Tibial nerve (tissue), 4 donors: ENCODE measurements around the gene ZBTB11. TPM values are rescaled to one million over a fixed set of nuclear protein-coding genes. Genes with fewer than 3 reads are reported as not detected.
"Not testable (repeated sequence)": the region's sequence is repeated elsewhere in the genome, so short reads cannot be mapped to it uniquely, and the experiment has no call there.

Experiments used
- DNase-seq, 2 donors: peaks; one replicate each; pipeline ENCODE4 v3.0.0-alpha.2; 2019; ENCODE audit warnings: low spot score in 2 of 2
- H3K27ac ChIP-seq, 4 donors: fragments of 200-600 bp; sonication (generic) in 3 of 4; one replicate each; pipeline ENCODE4 v1.5.1; 2017 to 2019; ENCODE audit warnings: mild to moderate bottlenecking in 1 of 4
- H3K27me3 ChIP-seq, 2 donors: fragments of 200-600 bp; sonication (generic) in 1 of 2; one replicate each; pipeline versions ENCODE4 v1.5.1 to v1.6.0; 2017 to 2019
- H3K36me3 ChIP-seq, 3 donors: fragments of 200-600 bp; sonication (generic); one replicate each; pipeline ENCODE4 v1.5.1; 2018 to 2019
- H3K4me1 ChIP-seq, 4 donors: fragments of 200-600 bp; sonication (generic) in 3 of 4; one replicate each; pipeline ENCODE4 v1.5.1; 2017 to 2019
- H3K4me3 ChIP-seq, 4 donors: fragments of 200-600 bp; sonication (generic) in 3 of 4; one replicate each; pipeline ENCODE4 v1.5.1; 2017 to 2019; ENCODE audit warnings: mild to moderate bottlenecking in 1 of 4, moderate library complexity in 1 of 4
- H3K9me3 ChIP-seq, 4 donors: fragments of 200-600 bp; sonication (generic) in 3 of 4; one replicate each; pipeline ENCODE4 v1.5.1; 2017 to 2019
- EP300 ChIP-seq, 2 donors: sonication (generic); formaldehyde crosslinking; IDR thresholded peaks; one replicate each; pipeline ENCODE4 v1.6.1; 2017; ENCODE audit warnings: antibody characterized with exemption in 2 of 2, mild to moderate bottlenecking in 1 of 2
- POLR2A ChIP-seq, 2 donors: fragments of 450-650 bp; IDR thresholded peaks; one replicate each; pipeline ENCODE4 v1.6.1; 2017; ENCODE audit warnings: antibody characterized with exemption in 2 of 2, mild to moderate bottlenecking in 2 of 2, moderate library complexity in 2 of 2
- WGBS, 2 donors: methylation state at CpG; one replicate each; pipeline ENCODE4 v1.1.5; 2018; 5-methylcytosine and 5-hydroxymethylcytosine counted together
- small RNA-seq: library from RNA; depleted of rRNA; stranded (forward); fragments of <200 nt; gene quantifications from one replicate; pipeline ENCODE3, GENCODE V24; 2016
- total RNA-seq, 4 donors: library from RNA; depleted of rRNA; stranded (reverse); fragments of >200 nt; gene quantifications; one replicate each; pipeline ENCODE4 v1.1.0, GENCODE V29; 2016
- TF ChIP-seq, protein P1 (sequence below), 5 experiments: fragments of 200-600 bp in 3 of 5; fragments of 450-650 bp in 2 of 5; sonication (generic) in 3 of 5; IDR thresholded peaks; one replicate each; pipeline ENCODE4 v1.5.1; 2016 to 2019; ENCODE audit warnings: antibody characterized with exemption in 5 of 5, mild to moderate bottlenecking in 3 of 5, moderate library complexity in 2 of 5

Gene ZBTB11
- total RNA-seq, 4 donors from 2014 or later, result 18.3 to 20.5 (median 19.6) TPM

DNA sequence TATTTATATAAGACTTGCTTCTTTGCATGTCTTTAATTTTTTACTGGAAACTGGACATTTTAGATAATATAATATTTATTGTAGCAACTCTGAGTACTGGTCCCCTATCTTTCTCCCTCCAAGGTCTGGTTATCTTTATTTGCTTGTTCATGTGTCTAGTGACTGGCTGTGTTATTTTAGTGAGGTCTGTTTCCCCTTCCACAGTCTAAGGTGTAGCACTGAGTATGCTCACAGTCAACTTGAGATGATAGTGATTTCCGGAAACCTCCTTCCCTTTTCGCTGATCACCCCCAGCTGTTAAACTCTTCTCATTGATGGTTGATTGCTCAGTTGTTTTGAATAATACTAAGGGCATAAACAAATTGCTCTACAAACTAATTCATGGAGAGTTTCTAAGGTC is 65.9 kb downstream of the ZBTB11 start:
- Histone ChIP-seq H3K4me1 (no peaks in the 10 kb centered on the region), H3K4me3 (no peak overlapping the region), H3K9me3 (no peaks in the 10 kb centered on the region), H3K36me3 (no peaks in the 10 kb centered on the region), H3K27ac (no peak overlapping the region), H3K27me3 (no peaks in the 10 kb centered on the region)
- TF ChIP-seq, protein P1, sequence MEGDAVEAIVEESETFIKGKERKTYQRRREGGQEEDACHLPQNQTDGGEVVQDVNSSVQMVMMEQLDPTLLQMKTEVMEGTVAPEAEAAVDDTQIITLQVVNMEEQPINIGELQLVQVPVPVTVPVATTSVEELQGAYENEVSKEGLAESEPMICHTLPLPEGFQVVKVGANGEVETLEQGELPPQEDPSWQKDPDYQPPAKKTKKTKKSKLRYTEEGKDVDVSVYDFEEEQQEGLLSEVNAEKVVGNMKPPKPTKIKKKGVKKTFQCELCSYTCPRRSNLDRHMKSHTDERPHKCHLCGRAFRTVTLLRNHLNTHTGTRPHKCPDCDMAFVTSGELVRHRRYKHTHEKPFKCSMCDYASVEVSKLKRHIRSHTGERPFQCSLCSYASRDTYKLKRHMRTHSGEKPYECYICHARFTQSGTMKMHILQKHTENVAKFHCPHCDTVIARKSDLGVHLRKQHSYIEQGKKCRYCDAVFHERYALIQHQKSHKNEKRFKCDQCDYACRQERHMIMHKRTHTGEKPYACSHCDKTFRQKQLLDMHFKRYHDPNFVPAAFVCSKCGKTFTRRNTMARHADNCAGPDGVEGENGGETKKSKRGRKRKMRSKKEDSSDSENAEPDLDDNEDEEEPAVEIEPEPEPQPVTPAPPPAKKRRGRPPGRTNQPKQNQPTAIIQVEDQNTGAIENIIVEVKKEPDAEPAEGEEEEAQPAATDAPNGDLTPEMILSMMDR (IDR thresholded peaks at IDR 0.05), result no peak
- TF ChIP-seq POLR2A (IDR thresholded peaks at IDR 0.05) (no peak), EP300 (IDR thresholded peaks at IDR 0.05) (no peak)
- 84 to 93% methylated on average over 2 of the region's 2 CpGs for WGBS, 2 donors
- DNase-seq, result no peak

DNA sequence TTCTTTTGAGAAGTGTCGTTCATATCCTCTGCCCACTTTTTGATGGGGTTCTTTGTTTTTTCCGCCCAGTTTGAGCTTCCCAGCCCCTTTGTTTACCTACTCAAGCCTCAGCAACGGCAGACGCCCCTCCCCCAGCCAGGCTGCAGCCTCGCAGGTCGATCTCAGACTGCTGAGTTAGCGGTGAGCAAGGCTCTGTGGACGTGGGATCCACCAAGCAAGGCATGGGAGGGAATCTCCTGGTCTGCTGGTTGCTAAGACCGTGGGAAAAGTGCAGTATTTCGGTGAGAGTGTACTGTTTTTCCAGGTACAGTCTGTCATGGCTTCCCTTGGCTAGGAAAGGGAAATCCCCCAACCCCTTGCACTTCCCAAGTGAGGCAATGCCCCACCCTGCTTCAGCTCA is 71.5 kb downstream of the ZBTB11 start:
- not testable (repeated sequence) for H3K27me3 ChIP-seq, H3K4me1 ChIP-seq, DNase-seq, H3K27ac ChIP-seq, H3K4me3 ChIP-seq, H3K9me3 ChIP-seq
- peaks cover 0 to 16% (median 0%) of the 10 kb centered on the region in 3 donors for H3K36me3 ChIP-seq
- WGBS, 2 donors, result 75 to 78% methylated on average over 9 to 10 of the region's 10 CpGs

DNA sequence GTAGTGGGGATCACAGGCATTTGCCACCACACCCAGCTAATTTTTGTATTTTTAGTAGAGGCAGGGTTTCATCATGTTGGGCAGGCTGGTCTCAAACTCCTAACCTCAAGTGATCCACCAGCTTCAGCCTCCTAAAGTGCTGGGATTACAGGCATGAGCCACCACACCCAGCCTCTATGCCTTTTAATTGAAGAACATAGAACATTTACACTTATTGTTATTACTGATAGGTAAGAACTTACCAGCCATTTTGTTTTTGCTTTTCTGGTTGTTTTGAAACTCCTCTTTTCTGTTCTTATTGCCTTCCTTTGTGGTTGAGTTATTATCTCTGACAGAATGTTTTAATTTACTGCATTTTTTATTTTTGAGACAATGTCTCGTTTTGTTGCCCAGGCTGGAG is 73.7 kb downstream of the ZBTB11 start:
- H3K9me3 ChIP-seq, result no peaks in the 10 kb centered on the region
- no peak overlapping the region for H3K4me3 ChIP-seq
- WGBS, 2 donors, result 91 to 100% methylated on average over 1 of the region's 1 CpG
- no peaks in the 10 kb centered on the region for H3K4me1 ChIP-seq
- H3K27me3 ChIP-seq, result no peaks in the 10 kb centered on the region
- TF ChIP-seq POLR2A (IDR thresholded peaks at IDR 0.05), result no peak
- no peak for TF ChIP-seq EP300 (IDR thresholded peaks at IDR 0.05)
- no peak overlapping the region for H3K27ac ChIP-seq
- peaks cover 0 to 23% (median 0%) of the 10 kb centered on the region in 3 donors for H3K36me3 ChIP-seq
- DNase-seq, result no peak

DNA sequence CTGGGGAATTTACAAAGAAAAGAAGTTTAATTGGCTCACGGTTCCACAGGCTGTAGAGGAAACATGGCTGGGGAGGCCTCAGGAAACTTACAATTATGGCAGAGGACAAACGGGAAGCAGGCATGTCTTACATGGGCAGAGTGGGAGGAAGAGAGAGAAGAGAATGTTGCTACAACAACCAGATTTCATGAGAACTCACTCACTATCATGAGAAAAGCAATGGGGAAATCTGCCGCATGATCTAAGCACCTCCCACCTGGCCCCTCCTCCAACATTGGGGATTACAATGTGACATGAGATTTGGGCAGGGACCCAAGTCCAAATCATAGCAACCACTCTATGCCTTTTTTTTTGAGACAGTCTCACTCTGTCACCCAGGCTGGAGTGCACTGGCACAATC is 74.2 kb downstream of the ZBTB11 start:
- 89 to 90% methylated on average over 3 of the region's 3 CpGs for WGBS, 2 donors
- H3K9me3 ChIP-seq, result no peaks in the 10 kb centered on the region
- peaks cover 0 to 24% (median 0%) of the 10 kb centered on the region in 3 donors for H3K36me3 ChIP-seq
- no peak for DNase-seq
- H3K27ac ChIP-seq, result no peak overlapping the region
- no peaks in the 10 kb centered on the region for H3K27me3 ChIP-seq
- no peaks in the 10 kb centered on the region for H3K4me1 ChIP-seq
- TF ChIP-seq POLR2A (IDR thresholded peaks at IDR 0.05) (no peak), EP300 (IDR thresholded peaks at IDR 0.05) (no peak)
- TF ChIP-seq, protein P1 (IDR thresholded peaks at IDR 0.05), result no peak
- H3K4me3 ChIP-seq, result no peak overlapping the region

Small RNA genes within 50 kb of the gene (small RNA-seq; reads per million reads assigned to genes)
- gene RF00019, result not detected
- not detected for gene RNU6-1256P
- gene RNY1P12, result not detected

Other genes with a start within 250 kb of the ZBTB11 start
- gene SENP7, start 163.9 kb downstream of the ZBTB11 start, total RNA-seq, result 10 to 100 TPM; 26.1 to 40.0 (median 36.9) TPM
- 10 to 100 TPM; 12.6 to 26.7 (median 16.2) TPM for gene TRMT10C, start 115.3 kb downstream of the ZBTB11 start, total RNA-seq
- gene PCNP, start 103.0 kb downstream of the ZBTB11 start, total RNA-seq, result 100 to 1,000 TPM; 104 to 126 (median 117) TPM
- gene RPL24, start 9.6 kb upstream of the ZBTB11 start, total RNA-seq, result 1,000 to 10,000 TPM; 1,024 to 1,620 (median 1,272) TPM
- 10 to 100 TPM; 11.2 to 20.8 (median 14.1) TPM for gene CEP97, start 47.5 kb upstream of the ZBTB11 start, total RNA-seq
- gene NXPE3, start 102.1 kb upstream of the ZBTB11 start, total RNA-seq, result 10 to 100 TPM; 14.4 to 23.4 (median 18.0) TPM
- 100 to 1,000 TPM in 1 of 4 donors, 10 to 100 TPM in 3; 81.3 to 161 (median 95.1) TPM for gene NFKBIZ, start 172.4 kb upstream of the ZBTB11 start, total RNA-seq